Superior temporal gyrus (tissue), 1 donor: Measurements from ENCODE around the gene BIN1.

ENCODE experiments used
- DNase-seq: peaks from one replicate; pipeline ENCODE4 v3.0.0-alpha.2; 2016; ENCODE audit errors: extremely low spot score

The BIN1 gene

GRCh38 chr2:127076290-127076689 lies 30.7 kb downstream of the BIN1 start:
- DNase-seq: no peak

DNA sequence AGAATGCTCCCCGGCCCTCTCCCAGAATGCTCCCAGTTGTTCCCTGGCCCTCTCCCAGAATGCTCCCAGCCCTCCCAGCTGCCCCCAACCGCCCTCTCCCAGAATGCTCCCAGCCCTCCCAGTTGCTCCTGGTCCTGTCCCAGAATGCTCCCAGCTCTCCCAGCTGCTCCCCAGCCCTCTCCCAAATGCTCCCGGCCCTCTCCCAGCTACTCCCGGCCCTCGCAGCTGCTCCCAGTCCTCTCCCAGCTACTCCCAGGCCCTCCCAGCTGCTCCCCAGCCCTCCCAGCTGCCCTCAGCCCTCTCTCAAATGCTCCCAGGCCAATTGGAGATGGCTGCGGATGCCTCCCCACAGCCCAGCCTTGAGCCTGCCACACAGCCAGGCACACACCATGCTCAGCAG lies 31.1 kb downstream of the BIN1 start:
- DNase-seq: no peak

GRCh38 chr2:127074936-127075335 lies 32.0 kb downstream of the BIN1 start:
- DNase-seq: no peak

DNA sequence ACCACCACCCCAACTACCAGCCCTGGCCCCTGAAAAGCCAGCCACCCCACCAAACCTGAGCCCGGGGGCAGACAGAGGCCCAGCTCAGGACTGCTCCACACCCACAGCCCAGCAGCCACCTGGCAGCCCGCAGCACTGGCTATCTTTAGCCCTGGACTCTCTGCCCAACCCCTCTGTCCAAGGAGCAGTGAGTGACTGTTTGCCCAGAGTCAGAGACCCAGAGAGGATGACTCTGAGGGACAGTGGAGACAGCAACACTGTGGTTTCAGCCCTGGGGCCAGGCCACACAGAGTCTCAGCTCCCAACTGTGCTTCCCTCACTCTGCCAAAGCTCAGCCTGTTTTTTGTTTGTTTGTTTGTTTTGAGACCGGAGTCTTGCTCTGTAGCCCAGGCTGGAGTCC lies 32.6 kb downstream of the BIN1 start:
- DNase-seq: no peak

DNA sequence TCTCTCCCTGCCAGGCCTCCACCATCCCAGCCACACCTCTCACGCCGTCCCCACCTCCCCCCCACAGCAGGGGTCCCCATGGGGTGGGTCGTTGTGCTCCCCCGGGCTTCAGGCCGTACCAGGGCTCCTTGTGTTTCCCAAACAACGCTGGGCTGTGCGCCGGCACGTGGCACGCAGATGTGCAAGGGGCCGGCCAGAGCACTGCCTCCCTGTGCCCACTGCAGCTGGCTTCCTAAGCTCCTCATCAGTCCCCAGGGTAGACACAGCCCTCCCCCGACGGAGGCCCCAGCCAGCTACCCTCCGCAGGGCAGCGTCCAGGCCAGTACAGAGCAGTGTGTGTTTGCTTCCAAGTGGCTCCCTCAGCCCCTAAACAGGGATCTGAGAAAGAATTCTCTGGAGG lies 34.0 kb downstream of the BIN1 start:
- DNase-seq: peak; percentile 93

DNA sequence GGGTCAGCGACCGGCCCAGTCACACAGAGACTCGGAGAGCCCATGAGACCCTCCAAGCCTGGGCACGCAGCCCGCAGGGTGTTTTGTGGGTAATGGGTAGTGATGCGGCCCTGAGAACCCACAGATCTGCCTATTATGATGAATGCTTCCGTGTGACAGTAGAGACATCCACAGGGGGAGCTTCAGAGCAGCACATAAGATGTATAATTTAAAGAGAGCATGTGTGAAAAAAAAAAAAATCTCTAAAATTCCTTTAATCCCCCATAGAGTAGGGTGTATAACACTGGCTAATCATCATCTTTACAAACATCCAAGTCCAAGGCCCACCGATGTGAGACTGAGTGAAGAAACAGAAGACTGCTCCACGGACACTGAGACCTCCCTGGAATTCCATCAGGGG lies 34.6 kb downstream of the BIN1 start:
- peak; percentile 55 for DNase-seq

DNA sequence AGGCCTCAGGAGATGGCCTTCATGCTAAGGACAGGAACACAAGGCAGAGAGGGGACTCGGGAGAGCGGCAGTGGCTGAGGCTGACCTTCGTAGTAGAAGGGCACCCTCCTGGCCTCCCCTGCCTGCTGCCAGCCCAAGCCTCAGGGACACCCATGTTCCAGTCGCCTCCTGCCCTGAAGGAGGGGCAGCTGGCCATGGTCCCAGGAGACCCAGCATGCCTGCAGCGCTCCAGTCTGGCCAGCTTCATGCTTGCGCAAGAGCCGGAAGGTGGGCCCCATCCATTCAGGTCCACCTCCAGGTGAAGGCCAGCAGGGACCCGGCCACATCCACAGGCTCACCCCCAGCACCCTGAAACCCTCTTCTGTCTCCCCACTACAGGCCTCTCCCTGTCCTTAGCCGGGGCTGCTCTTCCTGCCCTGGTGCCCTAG lies 35.0 kb downstream of the BIN1 start:
- peak; percentile 15 for DNase-seq

DNA sequence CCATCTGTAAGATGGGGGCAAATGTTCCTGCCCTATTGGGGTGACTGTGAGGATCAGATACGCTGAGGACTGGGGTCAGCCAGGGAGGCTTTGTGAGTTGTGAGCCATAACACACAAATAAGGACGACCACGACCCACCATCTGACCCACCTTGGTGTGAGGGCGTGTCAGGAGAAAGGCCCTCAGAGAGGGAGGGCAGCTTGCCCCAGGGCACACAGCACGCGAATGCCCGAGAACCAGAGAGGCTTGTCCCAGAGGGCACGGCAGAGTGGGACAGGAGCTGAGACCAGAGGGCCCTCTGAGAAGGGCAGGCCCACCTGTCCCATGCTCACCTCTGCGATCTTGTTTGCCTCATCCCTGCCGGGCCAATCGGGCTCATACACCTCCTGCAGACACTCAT lies 36.7 kb downstream of the BIN1 start:
- DNase-seq: no peak

DNA sequence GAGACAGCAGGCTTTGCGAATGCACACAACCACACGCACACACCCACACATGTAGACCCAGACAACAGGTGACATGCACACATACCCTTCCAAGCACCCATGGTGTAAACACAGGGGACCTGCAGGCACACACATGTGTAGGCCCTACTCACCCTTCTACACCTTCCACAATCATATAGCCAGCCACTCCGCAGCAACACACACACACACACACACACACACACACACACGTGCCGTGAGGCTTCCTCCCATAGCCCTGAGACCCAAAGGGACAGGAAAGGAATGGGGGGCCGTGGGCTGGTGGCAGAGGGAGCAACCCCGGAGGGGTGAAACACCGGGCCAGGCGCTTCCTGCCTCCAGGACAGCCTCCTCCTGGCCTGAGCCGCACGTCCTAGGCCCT lies 37.4 kb downstream of the BIN1 start:
- no peak for DNase-seq

GRCh38 chr2:127069003-127069402 lies 38.0 kb downstream of the BIN1 start:
- no peak for DNase-seq

DNA sequence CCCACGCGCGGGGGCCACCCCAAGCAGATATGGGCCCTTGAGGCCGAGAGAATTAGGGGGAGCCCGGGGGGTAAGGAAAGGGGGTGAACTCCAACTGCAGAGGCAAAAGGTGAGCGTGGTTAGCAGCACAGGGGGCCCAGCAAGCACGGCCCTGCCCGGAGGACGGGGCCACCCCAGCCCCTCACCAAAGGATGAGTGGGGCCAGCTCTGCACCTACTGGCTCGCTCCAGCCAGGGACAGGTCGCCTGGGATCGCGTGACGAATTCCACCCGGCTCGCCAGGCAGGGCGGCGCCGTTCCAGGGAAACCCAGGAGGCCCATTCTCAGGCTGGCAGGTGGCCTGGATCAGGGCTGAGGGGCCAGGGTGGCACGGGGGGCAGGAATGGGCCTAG lies 38.6 kb downstream of the BIN1 start:
- DNase-seq: no peak

GRCh38 chr2:127067620-127068350 lies 39.2 kb downstream of the BIN1 start:
- DNase-seq: peak; percentile 86

DNA sequence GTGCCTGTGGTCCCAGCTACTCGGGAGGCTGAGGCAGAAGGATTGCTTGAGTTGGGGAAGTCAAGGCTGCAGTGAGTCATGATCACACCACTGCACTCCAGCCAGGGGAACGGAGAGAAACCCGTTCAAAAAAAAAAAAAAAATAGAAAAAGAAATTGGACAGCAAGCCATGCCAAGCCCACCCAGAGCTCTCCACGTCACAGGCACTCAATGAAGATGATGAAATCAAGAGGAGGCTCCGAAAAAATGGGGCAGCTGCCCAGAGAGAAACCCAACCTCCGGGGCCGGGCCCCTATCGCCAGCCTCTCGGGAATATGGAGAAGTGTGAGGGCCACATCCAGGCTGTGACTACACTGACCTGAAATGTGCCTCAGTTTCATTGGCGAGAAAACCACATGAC lies 40.0 kb downstream of the BIN1 start:
- DNase-seq: no peak

DNA sequence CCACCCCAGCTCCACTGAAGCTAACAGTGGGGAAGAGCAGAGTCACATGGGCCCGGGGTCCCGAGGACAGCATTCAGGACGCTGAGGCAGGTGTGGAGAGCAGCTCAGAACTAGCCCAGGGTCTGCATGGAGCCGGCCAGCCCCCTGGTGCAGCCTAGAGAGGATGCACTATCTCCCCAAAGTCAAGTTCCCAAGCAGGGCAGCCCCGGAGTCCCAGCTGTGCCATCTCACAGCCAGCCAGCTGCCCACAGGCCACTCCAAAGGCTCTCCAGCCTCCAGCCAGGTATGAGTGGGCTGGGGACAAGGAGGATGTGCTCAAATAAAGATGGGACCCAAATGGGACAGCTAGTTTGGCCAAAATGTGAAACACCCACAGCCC lies 41.0 kb downstream of the BIN1 start:
- no peak for DNase-seq

- DNase-seq: no peak
Observed at GRCh38 chr2:127065299-127065939, 41.5 kb downstream of the BIN1 start.

DNA sequence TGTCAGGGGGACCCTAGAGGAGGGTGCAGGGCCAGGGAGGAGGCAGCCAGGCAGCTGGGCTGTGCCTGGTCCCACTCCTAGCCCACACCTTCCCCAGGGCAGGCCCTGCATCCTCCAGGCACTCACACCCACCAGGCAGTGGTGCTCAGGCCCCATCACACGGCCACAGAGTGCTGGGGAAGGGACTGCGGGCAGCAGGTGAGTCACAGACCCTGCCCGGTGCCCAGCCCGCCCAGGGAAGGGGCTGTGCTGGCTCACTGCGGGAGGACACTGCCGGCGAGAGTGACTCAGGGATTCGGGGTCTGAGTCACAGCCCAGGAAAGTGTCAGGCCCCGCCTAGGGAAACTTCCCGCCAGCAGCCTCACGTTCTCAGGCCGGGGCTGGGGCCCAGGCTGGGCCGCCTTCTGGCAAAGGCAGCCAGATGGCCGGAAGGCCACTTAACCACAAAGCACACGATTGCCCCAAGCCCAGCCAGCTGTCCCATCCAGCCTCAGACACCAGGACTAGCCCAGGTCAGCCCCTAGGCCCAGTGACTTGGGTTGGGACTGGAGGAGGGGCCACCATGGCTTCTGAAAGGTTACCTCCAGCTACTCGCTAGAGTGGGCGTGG lies 42.2 kb downstream of the BIN1 start:
- no peak for DNase-seq

- no peak for DNase-seq
Observed at GRCh38 chr2:127063701-127064590, 43.0 kb downstream of the BIN1 start.

- no peak for DNase-seq
Observed at GRCh38 chr2:127061375-127062273, 45.3 kb downstream of the BIN1 start.

- DNase-seq: no peak
Observed at GRCh38 chr2:127060264-127060945, 46.5 kb downstream of the BIN1 start.

- DNase-seq: no peak
Observed at GRCh38 chr2:127059559-127059958, 47.4 kb downstream of the BIN1 start.

GRCh38 chr2:127058954-127059252 lies 48.1 kb downstream of the BIN1 start:
- no peak for DNase-seq
